GM06990 (cell line): Measurements from ENCODE around the gene CDH4.

Experiments used
- DNase-seq: peaks from one replicate; pipeline ENCODE4 v3.0.0-alpha.2; 2011; ENCODE audit not compliant: insufficient read length; ENCODE audit errors: extremely low read depth
- H3K27me3 ChIP-seq: replicated peaks from 2 replicates; pipeline ENCODE4 v1.6.0; 2011; ENCODE audit warnings: low read length; ENCODE audit not compliant: control insufficient read depth, insufficient read depth
- H3K36me3 ChIP-seq: 2 replicates; pipeline ENCODE4 v1.5.1; 2011; ENCODE audit warnings: low read length; ENCODE audit not compliant: control insufficient read depth, insufficient read depth
- H3K4me3 ChIP-seq: replicated peaks from 2 replicates; pipeline ENCODE4 v1.5.1; 2011; ENCODE audit warnings: low read depth, mild to moderate bottlenecking, control low read depth, low read length
- CTCF ChIP-seq: IDR thresholded peaks from 2 replicates; pipeline ENCODE4 v1.5.1; 2011; ENCODE audit warnings: low read length, control low read depth, mild to moderate bottlenecking, inconsistent platforms; ENCODE audit not compliant: insufficient read depth, poor library complexity, severe bottlenecking

The CDH4 gene

GRCh38 chr20:61746781-61747180 is 494.7 kb downstream of the CDH4 start:
- no peak overlapping the region for H3K4me3 ChIP-seq
- TF ChIP-seq CTCF: no peak
- H3K27me3 ChIP-seq: no peaks in the 10 kb centered on the region
- no peaks in the 10 kb centered on the region for H3K36me3 ChIP-seq
- no peak for DNase-seq

- Histone ChIP-seq H3K4me3 (no peak overlapping the region), H3K27me3 (no peaks in the 10 kb centered on the region), H3K36me3 (no peaks in the 10 kb centered on the region)
- no peak for TF ChIP-seq CTCF
- no peak for DNase-seq
Observed at GRCh38 chr20:61748376-61748775, 496.3 kb downstream of the CDH4 start.

GRCh38 chr20:61749406-61750075 is 497.5 kb downstream of the CDH4 start:
- DNase-seq: no peak
- H3K36me3 ChIP-seq: no peaks in the 10 kb centered on the region
- no peak overlapping the region for H3K4me3 ChIP-seq
- TF ChIP-seq CTCF: no peak
- no peaks in the 10 kb centered on the region for H3K27me3 ChIP-seq

- Histone ChIP-seq H3K27me3 (no peaks in the 10 kb centered on the region), H3K36me3 (no peaks in the 10 kb centered on the region), H3K4me3 (no peak overlapping the region)
- DNase-seq: no peak
- no peak for TF ChIP-seq CTCF
Observed at GRCh38 chr20:61750093-61750492, 498.0 kb downstream of the CDH4 start.

GRCh38 chr20:61752576-61752975 is 500.5 kb downstream of the CDH4 start:
- no peak for TF ChIP-seq CTCF
- H3K27me3 ChIP-seq: no peaks in the 10 kb centered on the region
- no peaks in the 10 kb centered on the region for H3K36me3 ChIP-seq
- DNase-seq: no peak
- H3K4me3 ChIP-seq: no peak overlapping the region
